ENCODE measurements around the gene CALD1.
A peak's percentile ranks its signal among the peaks of the same experiment; 100 is the strongest.

The CALD1 gene

DNA sequence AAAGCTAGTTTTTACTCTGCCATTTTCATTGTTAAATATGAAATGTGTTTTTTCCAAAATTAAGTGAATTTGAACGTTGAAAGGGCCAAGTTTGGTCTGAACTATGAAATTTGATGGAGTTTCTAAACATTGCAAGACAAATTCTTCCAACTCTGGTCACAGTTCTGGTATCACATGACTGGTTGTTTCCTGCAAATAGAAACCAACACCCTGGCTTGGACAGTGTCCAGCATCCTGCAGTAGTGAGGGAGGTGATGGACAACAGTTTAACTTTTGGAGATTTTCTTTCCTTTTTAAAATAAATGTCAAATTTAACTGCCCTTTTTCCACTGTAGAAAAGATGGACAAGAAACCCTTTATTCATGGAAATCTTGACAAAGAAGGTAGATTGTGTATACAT lies 152.1 kb downstream of the CALD1 start:
- no peak overlapping the region for H3K4me3 ChIP-seq (ENCODE audit: control insufficient read depth, low read depth, low read length)
- peak; percentile 46 for DNase-seq (ENCODE audit: low read depth)
- TF ChIP-seq, protein P1, sequence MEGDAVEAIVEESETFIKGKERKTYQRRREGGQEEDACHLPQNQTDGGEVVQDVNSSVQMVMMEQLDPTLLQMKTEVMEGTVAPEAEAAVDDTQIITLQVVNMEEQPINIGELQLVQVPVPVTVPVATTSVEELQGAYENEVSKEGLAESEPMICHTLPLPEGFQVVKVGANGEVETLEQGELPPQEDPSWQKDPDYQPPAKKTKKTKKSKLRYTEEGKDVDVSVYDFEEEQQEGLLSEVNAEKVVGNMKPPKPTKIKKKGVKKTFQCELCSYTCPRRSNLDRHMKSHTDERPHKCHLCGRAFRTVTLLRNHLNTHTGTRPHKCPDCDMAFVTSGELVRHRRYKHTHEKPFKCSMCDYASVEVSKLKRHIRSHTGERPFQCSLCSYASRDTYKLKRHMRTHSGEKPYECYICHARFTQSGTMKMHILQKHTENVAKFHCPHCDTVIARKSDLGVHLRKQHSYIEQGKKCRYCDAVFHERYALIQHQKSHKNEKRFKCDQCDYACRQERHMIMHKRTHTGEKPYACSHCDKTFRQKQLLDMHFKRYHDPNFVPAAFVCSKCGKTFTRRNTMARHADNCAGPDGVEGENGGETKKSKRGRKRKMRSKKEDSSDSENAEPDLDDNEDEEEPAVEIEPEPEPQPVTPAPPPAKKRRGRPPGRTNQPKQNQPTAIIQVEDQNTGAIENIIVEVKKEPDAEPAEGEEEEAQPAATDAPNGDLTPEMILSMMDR (conservative IDR thresholded peaks at IDR 0.05; ENCODE audit: control insufficient read depth, insufficient read depth, low read depth, low read length) = no peak

DNA sequence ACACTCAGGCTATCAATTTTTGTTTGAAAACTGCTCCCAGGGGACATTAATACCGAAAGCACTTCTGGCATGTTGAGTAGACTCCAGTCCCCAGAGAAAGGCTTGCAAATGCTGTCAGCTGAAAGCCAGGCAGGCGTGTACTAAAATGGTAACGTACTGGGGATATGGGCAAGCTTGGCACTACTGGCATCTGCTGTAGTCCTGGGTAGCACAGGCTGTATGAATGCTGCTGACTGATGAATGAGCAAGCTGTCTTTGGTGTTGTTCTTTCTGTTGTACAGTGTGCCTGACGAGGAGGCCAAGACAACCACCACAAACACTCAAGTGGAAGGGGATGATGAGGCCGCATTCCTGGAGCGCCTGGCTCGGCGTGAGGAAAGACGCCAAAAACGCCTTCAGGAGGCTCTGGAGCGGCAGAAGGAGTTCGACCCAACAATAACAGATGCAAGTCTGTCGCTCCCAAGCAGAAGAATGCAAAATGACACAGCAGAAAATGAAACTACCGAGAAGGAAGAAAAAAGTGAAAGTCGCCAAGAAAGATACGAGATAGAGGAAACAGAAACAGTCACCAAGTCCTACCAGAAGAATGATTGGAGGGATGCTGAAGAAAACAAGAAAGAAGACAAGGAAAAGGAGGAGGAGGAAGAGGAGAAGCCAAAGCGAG lies 153.4 kb downstream of the CALD1 start:
- DNase-seq (ENCODE audit: low read depth) = peak; percentile 78
- no peak overlapping the region for H3K4me3 ChIP-seq (ENCODE audit: control insufficient read depth, low read depth, low read length)
- TF ChIP-seq, protein P1 (conservative IDR thresholded peaks at IDR 0.05; ENCODE audit: control insufficient read depth, insufficient read depth, low read depth, low read length) = no peak

DNA sequence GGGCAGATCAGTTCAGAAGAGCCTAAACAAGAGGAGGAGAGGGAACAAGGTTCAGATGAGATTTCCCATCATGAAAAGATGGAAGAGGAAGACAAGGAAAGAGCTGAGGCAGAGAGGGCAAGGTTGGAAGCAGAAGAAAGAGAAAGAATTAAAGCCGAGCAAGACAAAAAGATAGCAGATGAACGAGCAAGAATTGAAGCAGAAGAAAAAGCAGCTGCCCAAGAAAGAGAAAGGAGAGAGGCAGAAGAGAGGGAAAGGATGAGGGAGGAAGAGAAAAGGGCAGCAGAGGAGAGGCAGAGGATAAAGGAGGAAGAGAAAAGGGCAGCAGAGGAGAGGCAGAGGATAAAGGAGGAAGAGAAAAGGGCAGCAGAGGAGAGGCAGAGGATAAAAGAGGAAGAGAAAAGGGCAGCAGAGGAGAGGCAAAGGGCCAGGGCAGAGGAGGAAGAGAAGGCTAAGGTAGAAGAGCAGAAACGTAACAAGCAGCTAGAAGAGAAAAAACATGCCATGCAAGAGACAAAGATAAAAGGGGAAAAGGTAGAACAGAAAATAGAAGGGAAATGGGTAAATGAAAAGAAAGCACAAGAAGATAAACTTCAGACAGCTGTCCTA lies 154.1 kb downstream of the CALD1 start:
- DNase-seq (ENCODE audit: low read depth) = no peak
- TF ChIP-seq, protein P1 (conservative IDR thresholded peaks at IDR 0.05; ENCODE audit: control insufficient read depth, insufficient read depth, low read depth, low read length) = no peak
- no peak overlapping the region for H3K4me3 ChIP-seq (ENCODE audit: control insufficient read depth, low read depth, low read length)

DNA sequence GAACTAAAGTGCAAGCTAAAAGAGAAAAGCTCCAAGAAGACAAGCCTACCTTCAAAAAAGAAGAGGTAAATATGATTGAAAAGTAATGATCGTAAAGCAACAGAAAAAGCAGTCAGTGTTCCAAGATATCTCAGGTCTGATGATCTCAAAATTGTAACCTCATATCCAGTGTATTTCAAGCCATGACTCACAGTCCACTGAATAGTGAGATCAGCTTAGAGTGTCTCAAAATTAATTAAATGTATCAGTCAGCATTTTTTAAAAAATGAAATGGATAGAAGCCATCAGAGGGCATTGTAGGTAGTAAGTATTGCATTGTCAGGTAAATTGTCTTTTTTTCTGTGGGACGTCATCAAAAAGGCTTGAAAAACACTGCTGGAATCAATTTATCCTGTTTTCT lies 156.3 kb downstream of the CALD1 start:
- no peak overlapping the region for H3K4me3 ChIP-seq (ENCODE audit: control insufficient read depth, low read depth, low read length)
- TF ChIP-seq, protein P1 (conservative IDR thresholded peaks at IDR 0.05; ENCODE audit: control insufficient read depth, insufficient read depth, low read depth, low read length) = no peak
- DNase-seq (ENCODE audit: low read depth) = peak; percentile 68

DNA sequence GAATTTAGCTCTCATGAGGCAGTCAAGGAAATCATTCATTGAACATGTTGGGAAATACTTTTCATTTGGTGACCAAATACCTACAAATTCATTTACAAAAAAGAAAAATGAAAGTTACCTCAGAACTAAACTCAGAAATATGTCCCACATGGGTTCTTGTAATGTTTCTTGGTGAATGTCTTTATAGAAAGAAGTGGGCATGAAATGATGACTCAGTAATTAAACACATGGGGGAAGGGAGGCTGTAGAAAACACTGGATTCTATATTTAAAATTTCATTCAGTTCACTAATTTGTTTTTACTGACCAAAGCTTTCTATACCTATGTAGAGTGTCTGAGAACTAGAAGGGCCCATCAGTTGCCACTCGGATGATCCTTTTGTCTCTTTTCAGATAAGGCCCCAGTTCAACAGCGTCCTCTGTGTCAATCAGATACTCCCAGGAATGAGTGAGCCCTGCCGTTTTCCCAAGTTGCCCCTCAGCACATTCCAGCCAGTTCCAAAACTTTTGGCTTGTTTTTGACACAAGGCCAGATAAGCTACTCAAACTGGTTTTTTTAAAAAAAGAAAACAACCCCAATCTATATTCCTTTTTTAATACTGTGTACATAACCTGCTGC lies 157.6 kb downstream of the CALD1 start:
- DNase-seq (ENCODE audit: low read depth) = peak; percentile 27
- TF ChIP-seq, protein P1 (conservative IDR thresholded peaks at IDR 0.05; ENCODE audit: control insufficient read depth, insufficient read depth, low read depth, low read length) = no peak
- no peak overlapping the region for H3K4me3 ChIP-seq (ENCODE audit: control insufficient read depth, low read depth, low read length)

DNA sequence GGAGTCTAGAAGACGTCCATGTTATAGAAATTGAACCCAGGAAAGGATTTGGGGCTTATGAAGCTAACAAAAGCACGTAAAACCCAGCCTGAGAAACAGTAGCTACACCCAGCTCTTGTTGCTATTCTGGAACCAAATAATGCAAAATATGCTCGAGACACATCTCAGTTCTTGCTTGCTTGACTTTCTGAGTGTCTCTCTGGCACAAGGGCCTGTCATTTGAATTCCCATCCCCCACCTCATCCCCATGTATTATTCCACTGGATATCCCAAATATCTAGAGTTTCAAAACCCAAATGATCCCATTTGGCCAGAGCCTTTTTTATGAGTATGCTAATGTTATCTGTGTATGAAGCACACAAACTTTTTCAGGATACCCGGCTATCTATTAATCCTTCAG lies 158.7 kb downstream of the CALD1 start:
- DNase-seq (ENCODE audit: low read depth) = no peak
- no peak overlapping the region for H3K4me3 ChIP-seq (ENCODE audit: control insufficient read depth, low read depth, low read length)
- TF ChIP-seq, protein P1 (conservative IDR thresholded peaks at IDR 0.05; ENCODE audit: control insufficient read depth, insufficient read depth, low read depth, low read length) = no peak

All from fibroblast of mammary gland (primary cell).